GM19468 (cell line): Measurements from ENCODE around the gene FBXO27.
"Not testable (repeated sequence)": the region's sequence is repeated elsewhere in the genome, so short reads cannot be mapped to it uniquely, and the experiment has no call there.

Experiments
- ATAC-seq: cut with Tn5 transposase; IDR thresholded peaks from one replicate; pipeline ENCODE4 v1.9.1; 2021; ENCODE audit warnings: mild to moderate bottlenecking, moderate library complexity, moderate number of reproducible peaks; ENCODE audit not compliant: unreplicated experiment; ENCODE audit errors: extremely low read depth

The FBXO27 gene

GRCh38 chr19:39032063-39032918 is at the start of gene FBXO27:
FBXO27 (minus strand) TSS chr19:39032549; CDS start chr19:39032227, 322 bp downstream.
- no peak for ATAC-seq

- ATAC-seq = no peak
Measured at GRCh38 chr19:39080431-39080830, 48.1 kb upstream of the FBXO27 start.

DNA sequence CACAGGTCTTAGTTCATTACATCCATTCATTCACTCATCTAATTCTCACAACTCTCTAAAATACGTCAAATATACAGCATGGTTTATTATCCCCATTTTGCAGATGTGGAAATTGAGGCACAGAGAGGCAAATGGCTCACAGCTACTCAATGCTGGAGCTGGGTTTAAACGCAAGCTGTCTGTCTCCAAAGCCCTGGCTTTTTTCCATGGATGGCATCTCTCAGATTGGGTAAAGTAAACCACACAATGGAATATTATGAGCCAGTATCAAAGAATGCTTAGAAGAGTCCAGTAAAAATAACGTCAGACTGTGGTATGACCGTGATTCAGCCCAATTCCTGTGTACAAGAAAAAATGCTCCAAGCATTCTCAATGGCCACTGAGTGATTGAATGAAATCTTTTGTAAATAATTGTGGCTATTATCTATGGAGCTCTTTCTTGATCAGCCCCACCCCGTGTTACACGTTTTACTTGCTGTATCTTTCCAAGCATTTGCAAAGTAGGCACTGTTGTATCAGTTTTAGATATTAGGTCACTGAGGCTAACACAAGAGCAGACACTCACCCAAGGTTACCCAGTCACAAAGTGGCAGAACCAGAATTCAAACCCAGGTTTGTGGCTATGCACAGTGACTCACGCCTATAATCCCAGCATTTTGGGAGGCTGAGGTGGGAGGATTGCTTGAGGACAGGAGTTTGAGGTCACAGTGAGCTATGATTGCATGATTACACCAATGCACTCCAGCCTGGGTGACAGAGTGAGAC is 46.3 kb upstream of the FBXO27 start:
- no peak for ATAC-seq

DNA sequence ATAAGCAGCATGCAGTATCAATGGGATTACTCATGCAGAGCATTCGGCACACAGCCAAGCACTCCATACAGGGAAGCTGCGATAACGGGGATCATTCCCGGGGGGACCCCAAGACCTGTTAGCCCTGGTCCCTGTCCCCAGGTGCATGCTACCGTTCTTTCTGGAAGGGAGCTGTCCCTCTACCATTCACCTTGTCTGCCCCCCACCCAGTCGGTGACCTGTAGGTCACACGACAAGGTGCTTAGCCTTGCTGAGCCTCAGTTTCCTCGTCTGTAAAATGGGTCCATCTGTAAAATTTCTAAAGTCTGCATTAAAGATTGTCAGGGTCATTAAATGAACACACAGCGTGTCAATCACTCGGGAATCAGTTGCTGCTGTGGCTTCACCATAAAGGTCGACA is 45.0 kb upstream of the FBXO27 start:
- ATAC-seq = no peak

- ATAC-seq = no peak
Measured at GRCh38 chr19:39074942-39075341, 42.6 kb upstream of the FBXO27 start.

GRCh38 chr19:39074205-39074692 is 41.9 kb upstream of the FBXO27 start:
- no peak for ATAC-seq

DNA sequence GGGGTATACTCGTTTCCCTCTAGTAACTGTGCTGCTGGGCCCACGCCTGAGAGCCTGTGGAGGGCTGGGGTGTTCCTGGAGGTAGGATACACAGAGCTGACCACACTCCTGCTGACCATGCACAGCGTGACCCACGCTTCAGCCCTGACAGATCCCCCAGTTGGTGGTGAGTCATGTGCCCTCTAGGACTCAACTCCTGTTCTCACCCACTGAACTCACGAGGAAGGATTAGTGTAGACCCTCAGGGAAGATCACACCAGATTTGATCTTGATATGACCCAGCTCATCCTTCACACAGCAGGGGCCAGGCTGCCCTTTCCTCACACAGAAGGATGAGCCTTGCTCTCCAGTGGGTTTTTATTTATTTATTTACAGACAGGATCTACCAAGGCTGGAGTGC is 38.5 kb upstream of the FBXO27 start:
- no peak for ATAC-seq

DNA sequence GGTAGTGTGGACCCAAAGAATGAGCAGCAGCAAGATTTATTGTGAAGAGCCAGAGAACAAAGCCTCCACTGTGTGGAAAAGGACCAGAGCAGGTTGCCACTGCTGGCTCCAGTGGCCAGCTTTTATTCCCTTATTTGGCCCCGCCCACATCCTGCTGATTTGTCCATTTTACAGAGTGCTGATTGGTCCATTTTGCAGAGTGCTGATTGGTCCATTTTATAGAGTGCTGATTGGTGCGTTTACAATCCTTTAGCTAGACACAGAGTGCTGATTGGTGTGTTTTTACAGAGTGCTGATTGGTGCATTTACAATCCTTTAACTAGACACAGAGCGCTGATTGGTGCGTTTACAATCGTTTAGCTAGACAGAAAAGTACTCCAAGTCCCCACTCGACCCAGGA is 35.9 kb upstream of the FBXO27 start:
- not testable (repeated sequence) for ATAC-seq

GRCh38 chr19:39067104-39067503 is 34.8 kb upstream of the FBXO27 start:
- no peak for ATAC-seq

DNA sequence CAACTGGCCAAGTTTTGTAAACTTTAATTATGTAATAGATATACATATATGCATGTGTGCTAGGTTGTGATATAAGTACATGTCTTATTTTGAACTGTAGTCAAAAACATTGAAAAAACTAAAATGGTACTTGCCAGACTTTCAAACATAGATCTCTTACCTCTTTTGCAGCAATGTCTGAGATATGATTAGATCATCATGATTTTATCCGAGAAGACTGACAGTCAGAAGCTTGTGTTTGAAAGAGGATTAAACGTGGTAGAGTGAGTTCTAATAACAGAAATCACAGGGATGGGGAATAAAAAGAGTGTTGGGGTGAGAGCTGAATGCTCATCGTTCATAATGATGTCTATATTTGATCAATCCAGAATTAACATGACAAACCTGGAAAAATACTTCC is 33.6 kb upstream of the FBXO27 start:
- no peak for ATAC-seq

DNA sequence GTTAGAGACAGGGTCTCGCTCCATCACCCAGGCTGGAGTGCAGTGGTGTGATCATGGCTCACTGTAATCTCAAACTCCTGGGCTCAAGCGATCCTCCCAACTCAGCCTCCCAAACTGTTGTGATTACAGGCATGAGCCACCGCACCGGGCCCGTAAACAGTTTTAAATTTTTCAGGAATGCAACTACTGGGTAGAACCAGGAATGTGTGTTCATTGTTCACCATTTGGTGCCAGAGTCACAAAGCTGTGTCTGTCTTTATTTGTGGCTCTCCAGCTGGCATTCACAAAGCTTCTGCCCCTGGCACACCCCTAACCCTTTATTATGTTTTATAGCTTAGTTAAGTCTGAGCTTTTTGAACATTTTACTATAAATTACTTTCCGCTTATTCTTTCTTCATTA is 32.1 kb upstream of the FBXO27 start:
- no peak for ATAC-seq

DNA sequence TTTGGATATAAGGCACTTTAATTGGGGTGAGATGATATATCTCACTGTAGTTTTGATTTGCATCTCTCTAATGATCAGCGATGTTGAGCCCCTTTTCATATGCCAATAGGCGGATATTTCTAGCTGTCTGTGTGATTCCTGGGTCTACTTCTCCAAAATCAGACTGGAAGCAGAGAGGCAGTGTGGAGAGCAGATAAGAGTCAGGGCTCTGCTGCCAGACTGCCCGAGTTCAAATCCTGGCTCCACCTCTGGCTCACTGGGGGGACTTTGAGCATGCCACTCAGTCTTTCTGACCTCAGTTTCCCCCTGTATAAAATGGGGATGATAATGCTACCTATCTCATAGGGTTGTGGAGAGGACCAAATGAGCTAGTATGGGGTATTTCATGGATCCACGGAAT is 27.8 kb upstream of the FBXO27 start:
- ATAC-seq = no peak

GRCh38 chr19:39059302-39059701 is 27.0 kb upstream of the FBXO27 start:
- ATAC-seq = no peak

DNA sequence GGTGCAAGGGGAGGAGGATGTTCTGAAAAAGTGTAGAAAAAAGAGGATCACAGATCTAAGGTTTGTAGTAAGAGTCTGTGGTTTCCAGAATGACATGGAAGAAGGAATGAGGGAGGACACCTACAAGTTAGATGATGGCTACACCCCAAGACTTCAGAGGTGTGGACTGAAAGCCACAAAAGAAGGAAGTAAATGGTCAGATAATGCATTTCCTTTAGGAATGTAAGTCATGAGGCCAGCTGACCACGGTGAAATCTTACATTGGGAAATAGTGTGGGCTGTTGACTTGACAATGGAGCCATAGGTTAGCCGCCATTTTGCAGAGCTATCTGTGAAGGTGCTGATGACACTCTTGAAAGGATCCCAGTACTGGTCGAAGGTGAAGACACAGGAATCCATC is 25.3 kb upstream of the FBXO27 start:
- no peak for ATAC-seq

- no peak for ATAC-seq
Measured at GRCh38 chr19:39054091-39054470, 21.7 kb upstream of the FBXO27 start.

- no peak for ATAC-seq
Measured at GRCh38 chr19:39053276-39054090, 21.1 kb upstream of the FBXO27 start.

- no peak for ATAC-seq
Measured at GRCh38 chr19:39052846-39053245, 20.5 kb upstream of the FBXO27 start.

DNA sequence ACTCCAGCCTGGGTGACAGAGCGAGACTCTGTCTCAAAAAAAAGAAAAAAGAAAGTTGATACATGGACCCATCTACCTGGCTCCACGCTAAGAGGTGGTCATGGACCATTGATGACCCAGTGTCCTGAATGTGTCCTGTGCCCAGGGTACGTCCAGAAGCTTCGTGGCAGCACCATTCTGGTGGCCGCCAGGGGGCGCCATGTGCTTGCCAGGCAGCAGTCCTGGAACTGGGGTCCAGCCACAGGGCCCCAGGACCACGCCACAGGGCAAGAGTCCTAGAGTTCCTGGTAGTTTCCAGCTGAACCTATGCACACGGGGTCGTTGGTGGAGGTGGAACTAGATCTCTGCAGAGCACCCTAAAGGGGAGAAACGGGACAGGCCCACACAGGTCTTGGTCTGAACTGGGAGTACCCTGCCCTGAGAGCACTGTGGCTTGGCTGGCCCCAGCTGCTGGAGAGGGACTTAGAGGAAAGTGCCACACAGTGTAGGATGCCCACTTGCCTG is 19.9 kb upstream of the FBXO27 start:
- ATAC-seq = no peak

- ATAC-seq = no peak
Measured at GRCh38 chr19:39047073-39047472, 14.7 kb upstream of the FBXO27 start.
